NCI-H82 (cell line): ENCODE results near the gene DIP2B.

ENCODE experiments used
- DNase-seq: peaks from one replicate; lab custom pipeline; 2025; lab: John Stamatoyannopoulos, UW

DIP2B gene

DNA sequence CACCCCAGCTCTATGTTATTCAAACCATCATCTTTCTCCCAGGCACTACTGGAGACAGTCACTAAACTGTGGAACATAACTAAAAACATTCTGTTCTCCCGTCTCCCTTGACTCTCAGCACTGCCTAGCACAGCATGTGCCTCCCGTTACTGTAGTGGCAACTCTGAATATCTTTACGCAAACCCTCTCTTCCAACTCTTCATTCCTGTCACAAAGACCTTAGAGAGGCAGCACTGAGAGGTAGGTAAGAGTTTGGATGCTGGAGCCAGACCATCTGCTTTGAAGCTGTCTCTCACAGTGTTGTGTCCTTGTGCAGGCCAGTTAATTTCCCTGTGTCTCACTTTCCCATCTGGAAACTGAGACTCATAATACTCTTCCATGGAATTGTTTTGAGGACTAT is 108.1 kb downstream of the DIP2B start:
- DNase-seq = no peak

DNA sequence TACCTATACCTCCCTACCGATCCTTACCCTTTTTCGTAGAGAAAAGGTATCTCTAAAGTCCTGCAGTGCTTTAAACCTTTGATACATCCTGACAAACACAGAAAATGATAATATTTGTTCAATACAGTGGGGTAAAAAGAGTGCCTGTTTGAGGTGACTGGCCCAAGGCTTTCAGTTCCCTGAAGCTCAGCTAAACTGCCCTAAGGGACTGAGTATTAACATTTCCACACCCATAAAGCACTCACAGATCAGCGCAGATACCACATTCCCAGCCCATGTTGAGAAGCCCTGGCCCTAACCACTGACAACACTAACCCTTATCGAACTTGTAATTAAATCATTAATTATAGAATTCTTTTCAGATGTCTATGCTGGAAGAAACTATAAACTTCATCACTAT is 108.7 kb downstream of the DIP2B start:
- no peak for DNase-seq

DNA sequence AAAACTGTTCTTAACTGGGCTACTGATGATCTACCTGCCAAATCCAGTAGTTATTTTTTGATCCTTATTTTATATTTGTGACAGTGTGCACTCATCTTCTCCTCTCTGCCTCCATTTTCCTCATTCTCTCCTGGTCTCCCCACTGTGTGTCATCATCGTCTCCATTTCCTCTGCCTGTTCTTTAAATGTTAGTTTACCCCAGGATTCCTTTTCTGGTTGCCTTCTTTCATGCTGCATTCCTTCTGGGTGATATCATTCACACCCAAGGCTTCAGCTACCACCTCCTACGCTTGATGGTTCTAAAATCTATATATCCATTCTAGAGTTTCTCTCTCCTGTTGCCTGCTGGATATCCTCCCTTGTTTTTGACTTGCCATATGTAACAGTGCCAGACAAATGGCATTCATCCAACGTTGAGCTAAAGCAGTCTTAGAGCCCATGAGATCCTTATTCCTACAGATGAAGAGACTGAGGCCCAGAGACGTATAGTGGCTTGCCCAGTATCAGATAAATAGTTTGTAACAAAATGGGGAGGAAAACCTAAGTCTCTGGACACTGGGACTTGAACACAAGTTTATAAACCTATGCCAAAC is 109.5 kb downstream of the DIP2B start:
- no peak for DNase-seq

DNA sequence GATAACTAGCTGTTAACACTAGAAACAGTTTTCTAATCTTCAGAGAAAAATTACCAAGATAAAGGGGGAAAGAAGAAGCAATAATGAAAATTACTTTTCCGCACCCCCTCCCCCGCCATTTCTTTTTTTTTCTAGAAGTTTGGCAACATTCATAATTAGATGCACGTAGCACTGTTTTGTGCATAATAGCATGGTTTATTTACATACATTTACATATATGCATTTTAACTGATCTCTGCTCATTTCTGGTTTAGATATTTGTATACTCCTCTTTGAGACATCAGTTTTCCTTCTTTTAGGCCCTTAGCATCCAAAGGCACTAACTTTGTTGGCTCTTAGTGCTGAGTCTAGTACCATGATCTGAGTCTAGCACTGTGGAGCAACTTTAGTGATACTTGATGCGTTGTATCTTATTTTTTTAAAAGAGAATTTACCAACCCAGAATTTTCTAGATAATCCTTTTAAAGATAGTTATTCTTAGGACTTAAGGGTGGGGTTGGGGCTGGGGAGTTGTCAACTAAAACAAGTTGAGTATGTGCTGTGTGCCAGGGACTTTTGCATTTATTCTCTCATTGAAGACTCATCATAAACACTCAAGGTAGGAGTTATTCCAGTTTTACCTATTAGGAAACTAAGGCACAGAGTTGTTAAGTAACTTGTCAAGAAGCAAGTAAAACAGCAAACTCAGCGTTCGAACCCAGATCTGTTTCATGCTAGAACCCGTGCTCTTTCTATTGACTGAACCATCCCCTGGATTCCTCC is 110.5 kb downstream of the DIP2B start:
- DNase-seq = no peak

DNA sequence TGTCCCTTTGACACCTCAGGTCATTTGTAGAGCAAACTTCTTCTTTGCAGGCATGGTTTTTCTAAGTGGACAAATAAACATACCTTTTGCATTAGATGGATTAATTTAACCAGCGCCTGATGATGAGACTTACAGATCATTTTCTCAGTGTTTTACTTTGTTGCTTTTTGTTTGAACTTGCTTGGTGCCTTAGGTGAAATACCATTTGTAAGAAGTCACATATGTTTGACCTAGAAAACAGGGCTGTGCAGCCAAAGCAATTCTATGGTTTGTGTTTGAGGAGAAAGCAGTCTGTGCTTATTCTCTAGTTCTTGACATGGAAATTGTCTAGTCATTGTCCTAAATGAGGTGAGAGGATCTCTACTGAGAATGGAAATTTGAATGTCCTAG is 111.1 kb downstream of the DIP2B start:
- no peak for DNase-seq

DNA sequence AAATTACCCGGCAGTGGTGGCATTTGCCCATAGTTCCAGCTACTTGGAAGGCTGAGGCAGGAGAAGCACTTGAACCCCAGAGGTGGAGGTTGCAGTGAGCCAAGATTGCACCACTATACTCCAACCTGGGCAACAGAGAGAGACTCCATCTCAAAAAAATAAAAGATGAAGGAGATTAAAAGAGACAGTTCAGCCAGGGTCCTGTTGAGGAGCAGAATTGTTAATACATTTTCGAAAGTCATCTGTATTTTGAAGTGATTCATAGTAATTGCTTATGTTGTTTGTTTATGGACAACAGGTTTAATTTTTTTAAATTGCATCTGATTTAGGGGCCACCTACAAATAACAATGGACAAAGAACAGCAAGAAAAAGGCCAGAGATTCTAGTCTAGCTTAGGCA is 112.9 kb downstream of the DIP2B start:
- DNase-seq = no peak

DNA sequence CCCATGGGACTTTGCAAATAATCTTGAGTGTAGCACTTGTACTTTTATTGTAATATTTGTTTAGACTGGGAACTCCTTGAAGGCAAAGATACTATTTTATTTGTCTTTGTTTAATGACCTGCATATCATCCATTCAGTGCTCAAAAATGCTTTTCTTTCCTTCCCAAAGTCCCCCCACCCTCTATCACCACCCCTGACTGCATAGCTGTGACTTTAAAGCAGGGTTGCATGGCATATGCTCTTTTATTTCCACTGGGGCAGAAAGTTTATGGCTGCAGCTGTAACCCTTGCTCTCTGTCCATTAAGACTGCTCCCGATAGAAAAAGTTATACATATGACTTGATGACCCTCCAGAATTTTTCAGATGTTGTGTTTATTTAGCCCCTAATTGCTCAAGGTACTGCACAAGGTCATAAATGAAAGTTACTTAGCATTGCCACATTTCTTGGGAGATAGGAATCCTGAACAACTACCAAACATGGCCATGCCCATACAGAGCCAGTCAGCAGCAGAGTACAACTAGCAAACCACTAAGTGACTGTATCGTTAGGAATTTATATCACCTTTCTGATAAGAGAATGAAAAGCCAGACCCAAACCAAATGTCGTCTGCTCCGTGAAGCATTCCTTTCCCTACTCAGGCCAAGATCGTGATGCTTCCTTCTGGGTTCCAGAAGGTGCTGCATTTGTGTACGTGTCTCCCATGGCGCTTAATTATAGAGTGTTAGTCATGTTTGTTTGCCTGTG is 114.3 kb downstream of the DIP2B start:
- DNase-seq = no peak

DNA sequence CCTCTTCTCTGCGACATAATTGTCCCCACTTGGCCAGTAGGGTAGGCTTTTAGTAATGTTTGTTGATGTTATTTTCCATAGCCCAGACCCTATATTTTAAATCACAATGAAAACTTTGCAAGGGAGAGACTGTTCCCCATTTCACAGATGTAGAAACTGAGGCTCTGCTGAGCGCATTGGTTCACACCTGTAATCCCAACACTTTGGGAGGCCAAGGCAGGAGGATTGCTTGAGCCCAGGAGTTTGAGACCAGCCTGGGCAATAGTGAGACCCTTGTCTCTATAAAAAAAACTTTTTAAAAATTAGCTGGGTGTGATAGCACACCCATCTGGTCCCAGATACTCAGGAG is 114.8 kb downstream of the DIP2B start:
- no peak for DNase-seq

DNA sequence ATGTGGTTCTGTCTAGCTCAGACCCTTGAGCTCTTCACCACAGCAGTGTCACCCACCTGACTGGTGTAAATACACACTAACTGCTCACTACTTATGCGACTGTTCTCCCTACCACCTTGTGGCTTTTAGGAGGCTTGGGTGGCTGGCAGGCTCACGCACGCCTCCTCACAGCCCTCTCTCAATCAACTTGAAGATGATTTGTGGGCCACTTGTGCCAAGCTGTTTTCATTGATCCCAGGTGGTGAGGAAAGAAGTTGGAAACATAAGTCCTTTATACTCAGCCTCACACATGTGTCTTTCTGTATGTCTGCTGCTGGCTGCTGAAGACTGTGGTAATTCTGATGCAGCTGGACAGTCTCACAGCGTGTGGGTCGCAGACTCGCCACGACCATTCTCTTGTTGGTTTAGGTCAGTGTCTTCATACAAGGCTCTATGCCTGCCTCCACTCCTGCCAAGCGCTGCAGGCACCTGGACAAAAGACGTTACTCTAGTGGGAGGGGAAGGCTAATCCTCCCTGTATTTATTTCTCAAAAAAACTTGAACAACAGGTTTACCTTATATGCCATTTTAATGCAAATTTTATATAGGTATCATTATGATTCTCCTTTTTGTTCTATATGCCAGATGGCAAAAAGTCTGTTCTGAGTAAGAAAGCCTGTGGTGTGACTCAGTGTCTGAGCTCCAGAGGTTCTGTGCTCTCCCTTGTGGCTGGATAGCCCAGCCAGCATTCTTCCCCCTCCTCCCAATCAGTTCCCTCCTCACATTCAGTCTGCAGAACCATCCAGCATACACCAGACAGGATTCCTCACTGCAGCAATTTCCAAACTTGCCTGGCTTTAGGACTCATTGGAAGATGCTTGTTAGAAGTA is 115.6 kb downstream of the DIP2B start:
- DNase-seq = peak; percentile 26

DNA sequence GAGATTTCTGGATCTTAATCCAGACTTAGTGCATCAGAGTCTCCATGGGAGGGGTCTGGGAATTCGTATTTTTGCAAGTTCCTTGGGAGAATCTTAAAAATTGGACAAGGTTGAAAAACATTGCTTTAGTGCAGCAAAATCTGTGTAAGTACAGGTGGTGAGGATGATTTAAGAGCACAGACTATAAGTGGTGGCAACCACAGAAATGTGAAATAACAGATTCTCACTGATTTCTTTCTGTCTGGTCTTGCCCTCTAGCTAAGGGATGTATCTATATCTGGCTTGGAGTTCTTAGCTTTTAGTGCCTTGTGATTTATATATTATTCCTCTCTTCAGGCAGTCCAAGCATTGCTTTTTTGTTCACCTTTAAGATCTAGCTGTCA is 116.2 kb downstream of the DIP2B start:
- no peak for DNase-seq

DNA sequence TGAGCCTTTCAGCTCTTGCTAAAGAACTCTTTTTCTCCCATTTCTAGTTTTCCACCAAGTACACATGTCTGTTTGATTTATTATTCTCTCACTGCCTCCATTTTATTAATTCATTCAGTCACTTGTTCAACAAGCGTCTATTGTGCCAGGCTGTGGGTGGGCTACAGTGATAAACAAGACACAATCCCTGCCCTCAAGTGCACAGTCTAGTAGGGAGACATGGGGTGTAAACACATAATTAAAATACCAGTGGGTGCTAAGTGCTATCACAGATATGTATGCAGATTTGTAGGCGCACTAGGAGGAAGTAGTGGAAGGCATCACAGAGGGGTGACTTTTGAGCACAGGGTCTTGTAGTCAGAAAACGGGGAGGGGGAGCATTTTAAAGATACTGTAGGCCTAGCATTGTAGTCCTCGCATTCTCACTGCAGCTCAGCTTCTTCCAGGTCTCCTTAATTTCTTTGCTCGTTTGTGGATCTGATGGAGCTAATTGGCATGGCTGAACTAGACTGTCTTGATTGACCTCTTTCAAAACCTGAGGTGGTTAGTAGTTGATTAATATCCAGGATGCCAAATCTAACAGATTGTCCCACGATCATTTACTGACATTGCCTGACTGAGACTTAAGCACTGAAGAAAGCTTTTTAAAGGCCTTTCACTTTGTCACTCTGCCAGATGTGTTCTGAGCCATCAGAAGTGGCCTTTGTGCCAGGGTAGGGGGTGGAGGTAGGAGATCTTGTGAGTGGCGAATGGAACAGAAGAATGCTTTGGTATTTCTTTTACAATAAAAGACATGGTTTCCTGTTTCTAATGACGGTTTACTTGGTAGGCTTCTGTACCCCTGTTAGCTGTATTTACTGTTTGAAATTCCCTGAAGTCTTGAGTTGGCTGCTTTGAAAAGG is 116.9 kb downstream of the DIP2B start:
- DNase-seq = no peak

DNA sequence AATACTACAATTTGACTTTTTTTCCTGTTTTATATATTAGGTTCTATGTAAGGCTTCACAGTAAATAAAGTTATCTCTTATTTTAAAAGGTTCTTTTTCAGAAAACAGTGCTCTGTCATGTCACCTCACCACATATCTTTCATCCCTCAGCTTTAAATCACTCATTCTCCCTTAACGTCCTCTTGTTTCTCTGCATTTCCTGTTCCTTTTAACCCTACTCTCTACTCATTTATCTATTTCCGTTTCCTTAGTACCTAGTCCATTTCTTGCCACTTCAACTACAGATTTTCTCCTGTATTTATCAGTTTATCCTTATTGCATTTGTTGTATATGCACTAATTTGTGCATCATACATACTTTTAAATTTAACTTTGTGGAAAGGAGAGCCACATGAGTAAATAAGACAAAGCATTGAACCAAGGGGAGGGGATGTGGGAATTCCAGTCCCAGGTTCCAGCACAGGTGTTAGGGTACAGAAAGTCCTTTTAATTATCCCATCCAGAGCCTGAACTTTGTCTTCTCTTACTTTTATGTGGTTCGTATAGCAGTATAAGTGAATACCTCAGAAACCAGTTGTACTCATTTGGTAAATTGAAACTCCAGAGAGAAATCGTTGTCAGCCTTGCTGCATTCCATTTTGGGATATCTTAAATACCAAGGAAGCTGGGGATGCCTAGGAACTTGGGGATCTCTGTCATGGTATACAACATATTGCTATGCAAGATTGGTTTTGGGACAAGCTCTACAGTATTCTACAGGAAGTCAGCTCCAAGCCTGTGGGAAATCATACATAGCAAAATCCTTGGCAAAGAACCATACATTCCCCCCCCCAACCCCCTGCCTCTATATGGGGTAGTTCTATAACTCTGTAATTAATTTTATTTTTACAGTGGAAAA is 120.5 kb downstream of the DIP2B start:
- DNase-seq = no peak

DNA sequence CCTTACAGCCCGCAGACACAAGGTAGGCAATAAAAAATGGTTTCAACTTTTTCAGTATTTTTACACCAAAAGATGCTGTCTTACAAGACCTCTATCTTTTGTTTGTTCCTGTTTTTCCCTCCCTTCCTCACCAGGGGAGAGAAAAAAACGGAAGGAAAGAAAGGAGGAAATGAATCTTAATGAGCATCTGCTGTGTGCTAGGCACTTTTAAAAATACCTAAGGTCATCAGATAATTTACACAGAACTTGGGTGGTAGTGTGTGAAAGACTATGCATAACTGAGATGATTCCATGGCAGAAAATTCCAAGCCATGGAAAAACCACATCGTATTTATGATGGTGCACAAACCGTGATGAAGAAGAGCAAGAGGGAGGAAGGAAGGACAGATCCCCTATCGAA is 121.2 kb downstream of the DIP2B start:
- DNase-seq = no peak

DNA sequence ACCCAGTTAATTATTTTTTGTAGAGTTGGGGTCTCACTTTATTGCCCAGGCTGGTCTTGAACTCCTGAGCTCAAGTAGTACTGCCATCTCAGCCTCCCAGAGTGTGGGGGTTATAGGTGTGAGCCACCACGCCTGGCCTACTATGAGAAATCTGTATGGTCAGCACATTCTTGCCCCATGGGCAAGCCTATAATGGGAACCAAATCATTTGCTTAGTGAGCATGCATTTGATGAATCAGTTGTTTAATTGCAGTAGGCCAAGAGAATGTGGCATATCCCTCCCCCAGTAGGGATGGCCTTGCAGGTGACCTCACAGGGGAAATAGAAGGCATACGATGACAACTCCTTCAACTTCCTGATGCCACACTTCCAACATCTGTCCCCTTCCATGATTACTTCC is 122.7 kb downstream of the DIP2B start:
- DNase-seq = no peak

DNA sequence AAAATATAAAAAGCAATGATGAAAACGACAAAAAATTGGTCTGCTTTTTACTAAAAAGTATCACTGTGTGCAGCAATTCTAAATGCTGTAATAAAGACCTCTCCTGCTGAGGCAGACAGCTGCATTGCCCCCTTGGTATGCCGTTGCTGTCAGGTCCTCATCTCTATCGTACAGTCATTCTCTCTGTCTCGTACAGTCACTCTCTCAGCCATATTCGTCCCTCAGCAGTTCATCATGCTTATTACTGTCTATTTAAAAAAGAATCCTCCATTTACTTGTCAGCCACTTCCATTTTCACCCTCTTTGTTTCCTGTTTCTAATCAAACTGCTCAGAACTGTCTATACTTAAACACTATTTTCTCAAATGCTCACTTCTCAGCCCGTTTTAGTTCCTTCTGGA is 123.6 kb downstream of the DIP2B start:
- no peak for DNase-seq

DNA sequence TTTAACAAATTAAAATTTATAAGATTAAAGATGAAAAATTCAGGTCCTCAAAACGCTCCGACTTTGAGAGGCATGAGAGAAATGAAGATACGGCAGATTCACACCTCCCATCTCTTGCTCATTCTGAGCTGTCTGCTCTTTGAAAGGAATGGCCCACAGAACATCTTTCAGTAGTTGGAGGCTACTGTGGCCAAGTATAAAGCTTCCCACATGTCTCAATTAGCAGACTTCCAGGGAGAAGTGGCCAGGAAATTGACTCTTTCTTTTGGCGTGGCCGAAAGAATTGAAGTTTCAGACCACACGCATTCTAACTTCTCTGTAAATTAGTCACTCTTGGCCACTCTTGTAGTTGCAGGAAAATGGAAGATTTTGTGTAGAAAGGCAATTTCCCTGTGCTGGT is 129.2 kb downstream of the DIP2B start:
- no peak for DNase-seq

DNA sequence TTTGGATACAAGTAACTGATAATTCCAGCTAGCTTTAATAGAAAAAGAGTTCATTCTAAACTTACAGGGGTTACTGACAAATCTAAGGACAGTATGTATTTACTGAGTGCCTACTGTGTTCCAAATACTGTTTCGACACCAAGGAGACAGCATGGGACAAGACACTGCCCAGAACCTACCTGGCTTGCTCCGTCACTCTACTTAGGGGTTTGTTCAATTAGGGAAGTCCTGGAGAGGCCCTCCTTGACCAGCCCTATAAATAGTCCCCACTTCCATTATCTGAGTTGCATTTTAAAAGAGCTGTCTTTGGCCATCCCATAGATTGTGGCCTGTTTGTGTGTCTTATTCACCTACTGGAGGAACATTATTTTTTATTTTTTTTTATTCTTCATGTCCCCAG is 129.6 kb downstream of the DIP2B start:
- DNase-seq = no peak

DNA sequence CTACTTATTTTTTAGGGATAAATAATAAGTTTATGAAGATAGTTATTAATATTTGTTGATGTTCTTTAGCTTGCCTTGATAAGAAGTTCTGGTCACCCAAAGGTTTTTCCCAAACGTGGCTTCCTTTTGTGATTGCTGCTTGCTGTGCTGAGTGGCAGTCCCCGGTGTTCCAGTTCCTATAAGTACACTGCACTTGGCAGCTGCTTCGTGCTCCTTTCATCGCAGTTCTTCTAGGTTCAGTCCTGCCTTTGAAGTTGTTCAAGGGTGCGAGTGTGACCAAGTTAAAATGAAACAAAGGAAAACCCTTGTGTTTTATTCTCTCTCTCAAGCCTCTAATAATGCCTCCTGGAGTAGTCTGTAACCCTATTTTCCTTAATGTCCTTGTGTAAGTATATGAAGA is 130.6 kb downstream of the DIP2B start:
- DNase-seq = no peak

DNA sequence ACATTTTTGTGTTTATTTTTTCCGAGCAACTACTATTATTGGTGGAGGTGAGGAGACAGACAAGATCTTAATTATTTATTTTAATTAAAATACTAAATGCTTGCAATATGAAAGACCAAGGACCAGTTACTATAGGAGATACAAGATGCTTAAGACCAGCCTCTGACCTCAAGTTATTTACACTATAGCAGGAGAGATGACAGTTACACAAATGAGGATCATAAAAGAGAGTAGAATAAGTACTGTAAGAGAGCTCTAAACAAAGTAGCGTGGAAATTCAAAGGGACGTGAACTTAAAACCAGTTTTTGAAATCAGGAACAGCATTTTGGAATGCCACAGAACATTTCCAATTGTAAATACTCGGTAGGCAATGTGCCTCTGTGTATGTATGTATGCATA is 131.1 kb downstream of the DIP2B start:
- no peak for DNase-seq

DNA sequence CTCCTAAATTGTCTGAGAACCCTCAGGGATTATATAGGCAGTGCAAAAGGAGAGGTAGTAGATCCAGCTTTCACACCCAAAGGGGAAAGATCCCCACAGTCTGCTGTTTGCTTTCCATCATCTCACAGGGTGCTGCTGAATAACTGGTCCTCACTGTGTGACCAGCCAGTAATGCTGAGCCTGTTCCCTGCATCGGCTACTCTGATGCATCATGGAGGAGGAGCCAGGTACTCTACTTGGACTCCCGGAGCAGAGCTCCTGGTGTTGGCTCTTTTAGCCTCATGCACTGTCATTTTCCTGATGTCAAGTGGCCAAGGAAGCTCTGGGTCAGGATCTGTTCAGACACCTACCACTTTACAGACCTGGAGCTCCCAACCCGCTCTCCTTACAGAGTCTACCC is 131.7 kb downstream of the DIP2B start:
- no peak for DNase-seq
